ENCODE data around the gene VWA3B.

VWA3B gene

DNA sequence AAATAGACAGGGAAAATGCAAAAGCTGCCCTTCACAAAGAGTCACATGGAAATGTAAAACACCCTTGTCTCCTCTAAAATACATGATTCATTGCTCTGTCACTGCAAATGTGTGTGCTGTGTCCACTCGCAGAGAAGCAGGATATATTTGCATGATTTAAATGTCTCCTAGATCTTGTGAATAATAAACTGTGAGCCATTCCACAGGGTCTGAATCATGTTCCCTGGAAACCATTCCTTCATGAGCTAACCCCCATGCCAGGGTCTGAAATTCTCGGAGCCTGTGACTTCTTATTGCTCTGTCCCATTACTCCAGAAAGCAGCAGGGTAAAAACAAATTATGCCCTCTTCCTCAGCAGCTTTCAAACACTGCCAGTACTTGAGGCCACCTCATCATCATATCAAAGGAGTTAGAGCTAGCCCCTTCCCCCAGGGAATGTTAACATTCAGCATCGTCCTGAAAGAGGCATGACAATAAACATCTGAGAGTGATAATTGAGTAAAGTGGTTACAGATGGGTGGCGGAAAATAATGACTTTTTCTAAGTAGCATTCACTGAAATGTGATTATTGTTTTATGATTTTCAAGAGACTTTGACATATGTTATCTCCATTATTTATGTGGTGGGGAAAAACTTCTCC, 247.6 kb downstream of the VWA3B start:
- DNase-seq (ENCODE audit: low spot score) = no peak

DNA sequence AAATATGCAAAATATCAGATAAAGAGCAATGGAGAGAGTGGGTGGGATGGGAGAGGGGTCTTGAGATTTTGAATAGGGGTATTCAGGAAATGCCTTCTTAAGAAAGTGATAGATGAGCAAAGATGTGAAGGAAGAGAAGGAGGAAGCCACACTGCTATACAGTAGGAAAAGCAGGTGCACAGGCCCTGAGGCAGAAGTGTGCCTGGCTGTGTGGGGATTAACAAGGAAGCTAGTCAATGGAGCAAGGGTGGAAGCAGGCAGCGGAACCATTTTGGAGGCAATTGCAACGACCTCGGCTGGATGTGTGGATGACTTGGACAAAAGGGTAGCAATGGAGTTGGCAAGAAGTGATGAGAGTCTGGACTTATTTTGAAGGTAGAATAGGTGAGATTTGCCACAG, 248.3 kb downstream of the VWA3B start:
- no peak for DNase-seq (ENCODE audit: low spot score)

DNA sequence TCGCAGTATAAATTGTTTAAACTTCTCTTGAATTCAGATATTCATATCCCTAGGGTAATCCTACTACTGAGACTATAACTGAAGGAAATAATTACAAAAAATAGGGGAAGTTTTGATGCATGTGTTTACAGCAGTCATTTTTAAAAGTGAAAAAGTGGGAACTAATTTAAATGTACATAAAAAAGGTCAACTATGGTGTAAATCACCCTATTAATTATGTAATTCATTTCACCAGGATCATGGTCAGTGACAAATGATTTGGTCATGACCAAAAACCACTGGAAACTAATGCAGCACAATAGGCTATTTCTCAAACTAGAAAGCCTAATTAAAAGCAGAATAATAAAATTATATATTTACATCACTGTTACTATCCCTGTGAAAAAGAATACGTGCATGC, 254.3 kb downstream of the VWA3B start:
- DNase-seq (ENCODE audit: low spot score) = no peak

DNA sequence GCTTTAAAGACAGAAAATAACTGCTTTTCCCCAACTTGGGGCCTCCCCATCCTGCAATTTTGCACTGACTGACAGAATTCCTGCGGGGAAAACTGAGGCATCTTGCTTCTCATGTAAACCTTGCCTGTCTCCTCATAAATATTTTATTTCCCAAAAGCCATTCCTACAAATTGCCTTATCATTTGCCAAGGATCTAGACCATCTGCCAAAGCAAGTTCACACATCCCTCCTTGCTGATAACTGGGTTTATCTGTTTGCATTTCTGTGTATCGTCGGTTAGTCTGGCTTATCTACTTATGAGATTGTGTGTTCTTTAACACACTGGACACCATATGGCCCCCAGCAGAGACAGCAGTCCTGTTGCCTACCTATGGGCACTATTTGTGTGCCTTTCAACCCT, 256.3 kb downstream of the VWA3B start:
- no peak for DNase-seq (ENCODE audit: low spot score)

DNA sequence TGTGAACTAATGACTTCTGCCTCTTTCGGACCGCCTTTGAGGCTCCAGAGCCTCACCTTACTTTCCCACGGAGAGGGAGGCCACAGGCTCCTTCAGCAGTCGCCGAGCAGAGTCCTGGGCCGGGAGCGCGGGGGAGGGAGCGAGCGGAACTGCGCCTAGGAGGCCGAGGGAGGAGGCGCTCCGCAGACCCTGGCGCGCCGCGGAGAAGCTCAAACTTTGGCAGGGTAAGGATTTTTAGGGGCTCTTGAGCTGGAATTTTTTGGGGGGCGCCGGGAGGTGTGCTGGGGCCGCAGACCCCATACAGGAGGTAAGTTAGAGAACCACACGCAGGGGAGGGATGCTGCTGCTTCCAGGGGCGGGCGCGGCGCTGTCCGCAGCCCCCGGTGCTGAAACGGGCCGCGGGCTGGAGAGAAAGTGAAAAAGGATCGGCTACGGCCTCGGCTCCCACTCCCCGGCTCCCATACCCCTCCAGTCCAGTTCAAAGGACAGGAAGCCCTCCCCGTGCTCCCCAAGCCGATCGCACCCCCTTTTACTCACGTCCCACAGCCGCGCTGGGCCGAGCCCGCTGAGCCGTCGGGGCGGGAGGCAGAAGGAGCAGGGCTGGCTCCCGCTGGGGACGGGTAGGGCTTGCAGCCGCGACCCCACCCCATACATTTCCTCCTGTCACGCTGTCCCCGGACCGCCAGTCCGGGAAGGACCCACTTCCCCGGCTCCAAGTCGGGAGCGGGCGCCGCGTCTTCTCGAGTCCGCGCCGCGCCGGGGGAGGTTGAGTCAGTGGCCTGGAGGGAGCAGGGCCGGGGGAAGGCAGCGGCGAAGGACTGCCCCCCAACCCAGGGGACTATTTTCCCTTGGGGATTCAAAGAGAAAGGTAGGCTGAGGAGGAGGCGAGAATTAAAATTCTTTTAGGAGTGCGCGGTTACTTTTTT, 259.6 kb downstream of the VWA3B start, which contains the start of gene CNGA3:
Gene CNGA3, plus strand, starts transcription at position 146 of the 926 bp plus-strand sequence. CDS start 23,520 bp downstream, outside the sequence.
- DNase-seq (ENCODE audit: low spot score) = peak; percentile 78

DNA sequence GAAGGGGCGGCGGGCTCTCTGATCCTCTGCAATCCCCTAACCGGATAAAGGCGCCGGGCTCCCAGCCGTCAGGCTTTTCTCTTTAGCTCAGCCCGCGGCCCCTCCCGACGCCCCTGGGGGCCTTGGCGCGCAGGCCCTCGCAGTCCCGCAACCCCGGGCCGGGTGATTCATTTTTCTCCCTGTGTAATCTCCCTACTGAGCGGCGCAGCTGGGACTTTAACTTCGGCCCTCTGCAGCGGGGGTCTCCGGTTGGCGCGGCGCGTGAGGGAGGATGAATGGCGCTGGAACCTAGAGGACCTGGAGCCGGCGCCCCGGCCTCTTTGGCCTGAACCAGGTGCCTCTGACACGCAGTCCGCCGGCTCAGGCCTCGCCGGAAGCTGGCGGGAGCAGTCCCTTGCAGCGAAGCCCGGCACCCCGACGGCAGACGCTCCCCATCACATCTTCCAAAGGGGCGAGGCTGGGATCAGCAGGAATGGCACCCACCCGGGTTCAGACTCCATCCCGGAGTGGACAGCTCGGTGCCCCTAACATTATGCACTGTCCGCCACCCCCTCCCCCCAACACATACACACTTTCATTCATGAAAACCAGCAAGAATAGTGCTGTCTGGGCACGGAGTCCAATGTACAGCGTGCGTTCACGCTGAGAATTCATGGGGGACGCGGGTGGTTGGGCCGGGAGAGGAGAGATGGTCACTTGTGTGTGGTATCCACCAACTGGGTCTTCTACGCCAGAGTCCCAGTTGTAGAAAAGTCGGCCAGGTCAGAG, 260.5 kb downstream of the VWA3B start:
- no peak for DNase-seq (ENCODE audit: low spot score)

DNA sequence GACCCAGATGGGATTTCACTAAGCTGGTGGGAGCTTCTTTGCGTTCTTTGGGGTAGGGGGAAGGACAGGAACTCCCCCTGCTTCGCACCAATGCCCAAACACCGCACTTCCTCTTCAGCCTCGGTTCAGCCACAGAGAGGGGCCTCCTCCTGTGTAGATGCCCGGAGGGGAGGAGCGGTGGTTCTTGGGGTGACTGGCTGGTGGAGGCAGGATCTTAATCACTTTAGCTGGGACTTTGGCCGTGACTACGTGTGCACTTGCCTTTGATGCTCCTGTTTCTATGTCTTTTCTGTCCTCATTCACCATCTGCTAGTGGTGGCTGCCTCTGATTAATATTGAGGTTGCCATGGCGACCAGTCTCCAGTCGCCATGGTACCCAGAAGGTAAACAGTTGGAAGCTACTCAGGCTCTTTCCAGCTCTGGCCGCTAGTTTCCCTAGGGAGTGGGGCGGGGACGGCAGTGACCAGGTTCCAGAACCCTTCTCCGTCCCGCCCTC, 261.1 kb downstream of the VWA3B start:
- no peak for DNase-seq (ENCODE audit: low spot score)

DNA sequence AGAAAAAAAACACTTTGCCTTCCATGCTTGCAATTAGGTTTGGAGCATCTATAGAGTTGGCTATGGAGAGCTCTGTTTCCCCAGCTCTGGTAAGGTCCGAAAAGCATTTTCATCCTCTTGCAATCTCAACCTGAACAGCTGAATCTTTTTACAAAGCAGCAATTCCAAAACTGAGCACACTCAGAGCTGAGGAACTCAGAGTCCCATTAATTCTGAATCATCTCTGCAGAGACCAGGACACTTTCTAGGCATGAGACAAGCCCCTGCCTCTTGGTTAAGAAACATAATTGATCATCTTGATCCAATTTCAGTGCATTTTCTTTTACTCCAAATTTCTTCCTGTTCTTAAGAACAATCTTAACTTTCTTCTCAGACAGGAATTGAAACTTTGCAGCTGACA, 263.4 kb downstream of the VWA3B start:
- no peak for DNase-seq (ENCODE audit: low spot score)

DNA sequence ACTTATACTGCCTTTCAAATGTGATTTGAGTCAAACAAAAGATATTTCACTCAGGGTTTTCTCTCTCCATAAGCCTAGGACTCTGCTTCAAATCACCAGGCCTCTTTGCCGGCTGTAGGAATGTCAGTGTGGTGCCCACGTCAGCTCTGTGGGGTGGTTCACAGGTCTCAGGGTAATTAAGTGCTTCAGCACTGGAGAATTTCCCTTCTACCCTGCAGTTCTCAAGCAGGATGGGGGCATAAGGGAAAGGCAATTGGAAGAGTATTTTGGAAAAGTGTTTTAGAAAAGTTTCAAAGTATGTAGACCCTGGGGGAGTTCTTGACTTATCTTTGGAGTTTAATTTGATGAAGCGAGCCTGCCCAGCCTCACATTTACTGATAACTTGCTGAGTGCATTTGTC, 268.9 kb downstream of the VWA3B start:
- no peak for DNase-seq (ENCODE audit: low spot score)

DNA sequence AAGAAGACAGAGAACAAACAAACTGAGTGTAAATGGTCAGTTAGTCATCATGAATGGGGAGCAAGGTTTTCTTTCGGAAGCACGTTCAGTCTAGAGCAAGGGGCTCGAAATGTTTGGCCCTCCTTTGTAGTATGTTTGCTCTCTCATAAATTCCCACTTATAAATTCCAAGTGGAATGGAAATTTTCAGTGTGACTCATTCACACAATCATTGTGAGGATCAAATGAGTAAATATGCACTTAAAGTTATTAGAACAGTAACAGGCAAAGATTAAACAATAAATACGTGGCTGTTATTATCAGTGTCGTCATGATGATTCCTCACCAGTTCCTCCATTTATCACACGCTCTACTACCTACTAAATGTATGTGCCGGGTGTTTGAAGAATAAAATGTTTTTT, 269.8 kb downstream of the VWA3B start:
- DNase-seq (ENCODE audit: low spot score) = no peak

DNA sequence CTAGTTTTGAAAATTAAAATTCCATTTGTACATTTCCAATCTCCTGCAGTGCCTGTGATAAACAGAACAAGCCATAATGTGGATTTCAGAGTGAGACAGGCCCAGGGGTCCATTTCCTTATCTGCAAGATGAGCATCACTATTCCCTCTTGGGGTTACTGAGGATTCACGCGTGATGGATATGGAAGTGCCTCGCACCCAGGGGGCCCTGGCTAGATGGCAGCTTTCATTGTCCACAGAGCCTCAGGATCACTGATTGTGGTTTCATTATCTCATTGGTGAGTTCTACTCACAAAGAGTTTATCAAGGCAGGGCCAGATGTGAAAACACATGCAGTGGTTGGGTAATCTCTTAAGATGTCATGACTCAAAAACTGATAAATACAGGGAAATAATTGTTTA, 270.9 kb downstream of the VWA3B start:
- no peak for DNase-seq (ENCODE audit: low spot score)

DNA sequence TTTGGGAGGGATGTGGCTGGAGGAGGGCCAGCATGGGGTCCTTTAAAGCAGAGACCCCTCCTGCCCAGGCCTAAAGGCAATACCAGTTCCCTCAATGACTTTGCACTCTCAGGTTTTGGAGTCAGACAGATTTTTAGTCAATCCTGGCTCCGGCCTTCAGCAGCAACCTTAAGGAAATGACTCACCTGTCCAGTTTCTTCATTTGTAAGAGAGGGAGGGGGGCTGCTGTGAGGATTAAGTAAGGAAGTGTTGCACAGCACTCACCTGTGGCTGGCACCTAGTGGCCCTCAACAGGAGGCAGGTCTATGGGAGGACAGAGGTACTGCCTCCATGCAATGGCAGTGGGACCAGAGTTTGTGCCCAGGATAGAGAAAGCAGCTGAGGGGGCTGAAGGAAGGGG, 273.0 kb downstream of the VWA3B start:
- no peak for DNase-seq (ENCODE audit: low spot score)

All from left forelimb (tissue), 1 donor.